ENCODE results near the gene PEAR1. TPM values are rescaled to one million over a fixed set of nuclear protein-coding genes. Genes with fewer than 3 reads are reported as not detected.

PEAR1 gene
- total and polyA plus RNA-seq, 2 of the 4 experiments (the other 2 are of a cell fraction): 2.0 to 44.4 TPM

GRCh38 chr1:156959925-156960324, 66.4 kb downstream of the PEAR1 start:
- WGBS, 2 experiments (ENCODE audit: extremely low coverage in 2 of 2, insufficient read length in 1 of 2): 92% methylated on average over 2 of the region's 6 CpGs; no CpG with 5 or more reads in 1 of the 2 experiments
- ATAC-seq (ENCODE audit: low read depth): no peak
- peaks cover 8% of the 10 kb centered on the region; the same call in 1 of the 2 replicates for H3K9me1 ChIP-seq (ENCODE audit: insufficient read depth, low read length)
- no peak overlapping the region for H3K14ac ChIP-seq (replicated peaks; ENCODE audit: low read depth, low read length)
- POLR2A ChIA-PET (ENCODE audit: unreplicated experiment): no interaction called here
- dilution Hi-C loops (cut with HindIII; ENCODE audit: low sequenced_read_pairs, unreplicated experiment) (no loop called here), in situ Hi-C loops (cut with MboI; ENCODE audit: low sequenced_read_pairs) (no loop called here), intact Hi-C loops (cut with micrococcal nuclease) (loop anchor here (1.0 kb wide), 1 partner anchor 114 kb away; no protein-coding TSS in a partner anchor)
- no peak overlapping the region for H3K27ac ChIP-seq (ENCODE audit: insufficient read depth, low read length)
- H3K4ac ChIP-seq (ENCODE audit: low read depth, low read length): no peak overlapping the region
- H3K4me2 ChIP-seq (ENCODE audit: low read depth, low read length): no peak overlapping the region
- H3K36me3 ChIP-seq (ENCODE audit: control insufficient read depth, insufficient read depth, low read length): peaks cover 60% of the 10 kb centered on the region
- no peak overlapping the region for H3K4me3 ChIP-seq (ENCODE audit: insufficient read depth, low read depth, low read length)
- H2BK120ac ChIP-seq (ENCODE audit: low read depth, low read length): no peak overlapping the region
- no peaks in the 10 kb centered on the region; a peak in 1 of 4 replicates for H3K79me1 ChIP-seq (ENCODE audit: low read depth in 1 of 2, low read length in 2 of 2)
- no peak overlapping the region for H2BK15ac ChIP-seq (ENCODE audit: low read depth, low read length)
- H4K20me1 ChIP-seq (ENCODE audit: insufficient read depth, low read length): no peaks in the 10 kb centered on the region
- no peaks in the 10 kb centered on the region for H3K27me3 ChIP-seq (ENCODE audit: control insufficient read depth, insufficient read depth, low read length)
- CTCF ChIA-PET: interaction anchor here (1.1 kb wide), 1 partner anchor 11 kb away, joined by 3 read pairs; no protein-coding TSS in a partner anchor
- no peak overlapping the region for H3K56ac ChIP-seq (ENCODE audit: extremely low read depth, insufficient read depth, low read length)
- no peak overlapping the region for H3K9ac ChIP-seq (ENCODE audit: low read depth, low read length)
- no peak overlapping the region for H2AK5ac ChIP-seq (ENCODE audit: low read depth, low read length)
- no peak for DNase-seq
- peaks cover 4% of the 10 kb centered on the region for H3K4me1 ChIP-seq (ENCODE audit: control insufficient read depth, insufficient read depth, low read length)
- no peak for TF ChIP-seq USF2 (IDR thresholded peaks at IDR 0.05; ENCODE audit: low read depth, low read length)
- TF ChIP-seq CTCF (conservative IDR thresholded peaks at IDR 0.05; ENCODE audit: low read depth, low read length): no peak
- no peak for TF ChIP-seq MAFK (IDR thresholded peaks at IDR 0.05; ENCODE audit: low read depth, low read length)
- TF ChIP-seq BHLHE40 (IDR thresholded peaks at IDR 0.05; ENCODE audit: low read depth, low read length): no peak
- no peak for TF ChIP-seq MXI1 (IDR thresholded peaks at IDR 0.05; ENCODE audit: borderline replicate concordance, low read depth, low read length)
- no peak for TF ChIP-seq ELK1 (IDR thresholded peaks at IDR 0.05; ENCODE audit: borderline replicate concordance, low read depth, low read length)
- no peak for TF ChIP-seq MAZ (IDR thresholded peaks at IDR 0.05; ENCODE audit: borderline replicate concordance, low read depth, low read length)
- no peak for TF ChIP-seq RFX5 (IDR thresholded peaks at IDR 0.05; ENCODE audit: low read depth, low read length)
- TF ChIP-seq FOS (IDR thresholded peaks at IDR 0.05; ENCODE audit: low read depth, low read length): no peak
- BruUV-seq (replicated peaks): no TSS peak
- H2BK5ac ChIP-seq (ENCODE audit: low read depth, low read length, poor library complexity, severe bottlenecking): no peak overlapping the region
- no peak overlapping the region for H4K8ac ChIP-seq (ENCODE audit: low read depth in 2 of 2, low read length in 2 of 2)
- no peak overlapping the region for H2AFZ ChIP-seq (replicated peaks; ENCODE audit: low read length, poor library complexity)
- H2AK9ac ChIP-seq (replicated peaks; ENCODE audit: low read depth, low read length, poor library complexity): no peak overlapping the region
- no peak overlapping the region for H3K23ac ChIP-seq (ENCODE audit: low read depth, low read length)
- H4K5ac ChIP-seq (ENCODE audit: low read depth, low read length): no peak overlapping the region
- no peak overlapping the region for H4K91ac ChIP-seq (ENCODE audit: insufficient read depth, low read depth, low read length)
- no peak overlapping the region for H2BK20ac ChIP-seq (ENCODE audit: low read depth, low read length)
- H3K18ac ChIP-seq (ENCODE audit: low read depth, low read length): no peak overlapping the region
- no peaks in the 10 kb centered on the region for H3K9me3 ChIP-seq (ENCODE audit: control insufficient read depth, insufficient read depth, low read length)

Measured in IMR-90 (cell line).